Measurements from ENCODE around the gene PARVG. TPM values are rescaled to one million over a fixed set of nuclear protein-coding genes. Genes with fewer than 3 reads are reported as not detected.

PARVG gene
- total RNA-seq, 3 donors from 2014 or later: 10.2 to 39.2 (median 26.2) TPM

DNA sequence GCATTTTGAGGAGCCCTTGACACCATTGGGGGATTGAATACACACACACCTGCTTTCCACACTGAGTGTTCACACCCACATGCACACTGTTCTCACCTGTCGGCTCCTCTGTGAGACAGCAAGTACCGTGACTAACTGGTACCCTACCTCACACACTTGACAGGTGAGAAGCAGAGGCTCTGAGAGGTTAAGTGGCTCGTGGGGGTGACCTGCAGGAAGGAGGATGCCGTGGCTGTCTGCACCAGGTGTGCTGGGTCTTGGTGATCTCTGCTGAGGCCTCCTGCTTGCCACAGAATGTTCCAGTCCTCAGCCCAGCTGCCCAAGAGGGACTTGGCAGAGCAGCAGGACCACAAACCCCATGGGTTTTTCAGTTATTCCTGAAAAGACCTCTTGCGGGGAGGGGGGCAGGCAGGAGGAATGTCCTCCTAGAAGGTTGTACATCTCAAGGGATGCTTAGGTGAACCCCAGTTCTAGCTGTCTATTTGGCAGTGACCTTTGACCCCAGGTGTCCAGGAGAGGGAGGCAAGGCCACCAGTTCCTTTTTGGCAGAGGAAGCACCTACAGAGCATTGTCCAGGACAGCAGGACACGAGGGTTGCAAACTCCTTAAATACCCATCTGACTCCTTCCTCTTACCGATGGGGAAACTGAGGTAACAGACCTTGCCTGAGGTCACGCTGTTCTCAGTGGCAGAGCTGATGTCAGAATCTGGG is 66.0 kb downstream of the PARVG start:
- Histone ChIP-seq H3K36me3 (no peaks in the 10 kb centered on the region), H3K4me3 (no peak overlapping the region), H3K27ac (no peak overlapping the region), H3K27me3 (peaks cover 0 to 18% of the 10 kb centered on the region in 2 donors), H3K4me1 (no peaks in the 10 kb centered on the region), H3K9me3 (peaks cover 9 to 10% of the 10 kb centered on the region in 2 donors)
- DNase-seq (ENCODE audit: low spot score in 2 of 2): no peak
- no peak for TF ChIP-seq POLR2A (IDR thresholded peaks at IDR 0.05)
- no peak for TF ChIP-seq POLR2AphosphoS5 (IDR thresholded peaks at IDR 0.05)
- TF ChIP-seq CTCF (IDR thresholded peaks at IDR 0.05): no peak
- intact Hi-C loops (cut with DNase I; ENCODE audit: low total_unique reads): loop anchor here (10.0 kb wide), 1 partner anchor 162 kb away; no protein-coding TSS in a partner anchor

GRCh38 chr22:44247346-44247745 is 66.6 kb downstream of the PARVG start:
- no peaks in the 10 kb centered on the region for H3K36me3 ChIP-seq
- no peak overlapping the region for H3K4me3 ChIP-seq
- DNase-seq (ENCODE audit: low spot score in 2 of 2): peak in 1 of 2 donors; percentile 3
- no peak for TF ChIP-seq POLR2A (IDR thresholded peaks at IDR 0.05)
- no peak for TF ChIP-seq POLR2AphosphoS5 (IDR thresholded peaks at IDR 0.05)
- TF ChIP-seq CTCF (IDR thresholded peaks at IDR 0.05): no peak
- H3K27me3 ChIP-seq: peaks cover 0 to 18% of the 10 kb centered on the region in 2 donors
- no peak overlapping the region for H3K27ac ChIP-seq
- no peaks in the 10 kb centered on the region for H3K4me1 ChIP-seq
- intact Hi-C loops (cut with DNase I; ENCODE audit: low total_unique reads): loop anchor here (10.0 kb wide), 1 partner anchor 163 kb away; no protein-coding TSS in a partner anchor
- peaks cover 9 to 10% of the 10 kb centered on the region in 2 donors for H3K9me3 ChIP-seq

- intact Hi-C loops (cut with DNase I; ENCODE audit: low total_unique reads): loop anchor here (10.0 kb wide), 1 partner anchor 163 kb away; no protein-coding TSS in a partner anchor
- TF ChIP-seq POLR2A (IDR thresholded peaks at IDR 0.05) (no peak), POLR2AphosphoS5 (IDR thresholded peaks at IDR 0.05) (no peak), CTCF (IDR thresholded peaks at IDR 0.05) (no peak)
- no peaks in the 10 kb centered on the region for H3K36me3 ChIP-seq
- H3K4me1 ChIP-seq: no peaks in the 10 kb centered on the region
- H3K4me3 ChIP-seq: no peak overlapping the region
- peaks cover 0 to 16% of the 10 kb centered on the region in 2 donors for H3K27me3 ChIP-seq
- no peak overlapping the region for H3K27ac ChIP-seq
- peak in 1 of 2 donors; percentile 4 for DNase-seq (ENCODE audit: low spot score in 2 of 2)
- peaks cover 9 to 10% of the 10 kb centered on the region in 2 donors for H3K9me3 ChIP-seq
Measured at GRCh38 chr22:44247923-44248892, 67.5 kb downstream of the PARVG start.

- TF ChIP-seq CTCF (IDR thresholded peaks at IDR 0.05) (no peak), POLR2AphosphoS5 (IDR thresholded peaks at IDR 0.05) (no peak), POLR2A (IDR thresholded peaks at IDR 0.05) (no peak)
- peak in 1 of 2 donors; percentile 1 for DNase-seq (ENCODE audit: low spot score in 2 of 2)
- H3K9me3 ChIP-seq: peaks cover 9 to 10% of the 10 kb centered on the region in 2 donors
- H3K36me3 ChIP-seq: no peaks in the 10 kb centered on the region
- H3K4me3 ChIP-seq: no peak overlapping the region
- no peaks in the 10 kb centered on the region for H3K4me1 ChIP-seq
- intact Hi-C loops (cut with DNase I; ENCODE audit: low total_unique reads): loop anchor here (10.0 kb wide), 1 partner anchor 164 kb away; no protein-coding TSS in a partner anchor
- H3K27ac ChIP-seq: no peak overlapping the region
- H3K27me3 ChIP-seq: peaks cover 0 to 8% of the 10 kb centered on the region in 2 donors
Measured at GRCh38 chr22:44248926-44249325, 68.2 kb downstream of the PARVG start.

All from breast epithelium (tissue), 4 donors.